GM20000 (cell line): ENCODE measurements around the gene IQGAP3.

Source experiments
- DNase-seq: peaks from one replicate; pipeline ENCODE4 v3.0.0; 2012; ENCODE audit warnings: low spot score
- TF ChIP-seq, protein P1 (sequence below): IDR thresholded peaks from 2 replicates; pipeline ENCODE4 v1.5.1; 2012; ENCODE audit warnings: mild to moderate bottlenecking, control low read depth; ENCODE audit errors: extremely low read depth, missing control alignments

Gene IQGAP3

DNA sequence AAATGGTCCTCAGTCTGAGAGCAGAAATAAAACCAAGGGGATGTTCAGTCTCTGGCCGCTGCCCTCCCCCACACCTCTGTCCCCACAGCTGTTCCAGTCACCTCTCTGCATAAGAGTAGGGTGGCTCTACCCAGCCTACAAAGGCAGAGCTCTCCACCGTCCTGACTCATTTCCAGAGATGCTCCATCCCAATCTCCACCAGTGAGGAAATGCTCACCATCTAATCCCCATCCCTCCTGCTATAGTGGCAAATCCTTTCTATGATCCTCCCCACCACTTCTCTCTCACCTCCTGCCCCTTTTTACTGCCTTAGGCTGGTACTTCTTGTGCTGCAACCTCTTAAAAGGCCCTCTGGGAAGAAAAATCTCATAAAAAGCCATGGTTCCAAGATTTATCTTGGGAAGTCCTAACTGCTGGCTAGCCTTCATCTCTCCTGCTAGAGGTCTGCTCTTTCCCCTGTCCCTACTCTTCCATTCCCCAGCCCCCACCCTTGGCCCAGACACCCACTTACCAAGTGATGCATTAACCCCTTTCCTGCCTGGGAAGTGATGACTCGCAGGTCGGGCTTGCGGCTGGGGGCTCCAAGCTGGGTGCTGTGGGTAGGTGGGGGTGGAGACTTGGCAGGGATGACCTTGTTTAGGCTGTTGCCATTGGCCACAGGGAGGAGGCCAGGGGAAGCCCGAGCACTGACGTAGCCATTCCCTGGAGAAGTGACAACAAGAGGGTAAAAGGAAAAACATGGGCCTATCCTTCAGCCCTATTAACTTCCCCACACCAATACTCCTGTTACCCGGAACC, 95.7 kb downstream of the IQGAP3 start:
- no peak for DNase-seq
- TF ChIP-seq, protein P1, sequence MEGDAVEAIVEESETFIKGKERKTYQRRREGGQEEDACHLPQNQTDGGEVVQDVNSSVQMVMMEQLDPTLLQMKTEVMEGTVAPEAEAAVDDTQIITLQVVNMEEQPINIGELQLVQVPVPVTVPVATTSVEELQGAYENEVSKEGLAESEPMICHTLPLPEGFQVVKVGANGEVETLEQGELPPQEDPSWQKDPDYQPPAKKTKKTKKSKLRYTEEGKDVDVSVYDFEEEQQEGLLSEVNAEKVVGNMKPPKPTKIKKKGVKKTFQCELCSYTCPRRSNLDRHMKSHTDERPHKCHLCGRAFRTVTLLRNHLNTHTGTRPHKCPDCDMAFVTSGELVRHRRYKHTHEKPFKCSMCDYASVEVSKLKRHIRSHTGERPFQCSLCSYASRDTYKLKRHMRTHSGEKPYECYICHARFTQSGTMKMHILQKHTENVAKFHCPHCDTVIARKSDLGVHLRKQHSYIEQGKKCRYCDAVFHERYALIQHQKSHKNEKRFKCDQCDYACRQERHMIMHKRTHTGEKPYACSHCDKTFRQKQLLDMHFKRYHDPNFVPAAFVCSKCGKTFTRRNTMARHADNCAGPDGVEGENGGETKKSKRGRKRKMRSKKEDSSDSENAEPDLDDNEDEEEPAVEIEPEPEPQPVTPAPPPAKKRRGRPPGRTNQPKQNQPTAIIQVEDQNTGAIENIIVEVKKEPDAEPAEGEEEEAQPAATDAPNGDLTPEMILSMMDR: no peak

DNA sequence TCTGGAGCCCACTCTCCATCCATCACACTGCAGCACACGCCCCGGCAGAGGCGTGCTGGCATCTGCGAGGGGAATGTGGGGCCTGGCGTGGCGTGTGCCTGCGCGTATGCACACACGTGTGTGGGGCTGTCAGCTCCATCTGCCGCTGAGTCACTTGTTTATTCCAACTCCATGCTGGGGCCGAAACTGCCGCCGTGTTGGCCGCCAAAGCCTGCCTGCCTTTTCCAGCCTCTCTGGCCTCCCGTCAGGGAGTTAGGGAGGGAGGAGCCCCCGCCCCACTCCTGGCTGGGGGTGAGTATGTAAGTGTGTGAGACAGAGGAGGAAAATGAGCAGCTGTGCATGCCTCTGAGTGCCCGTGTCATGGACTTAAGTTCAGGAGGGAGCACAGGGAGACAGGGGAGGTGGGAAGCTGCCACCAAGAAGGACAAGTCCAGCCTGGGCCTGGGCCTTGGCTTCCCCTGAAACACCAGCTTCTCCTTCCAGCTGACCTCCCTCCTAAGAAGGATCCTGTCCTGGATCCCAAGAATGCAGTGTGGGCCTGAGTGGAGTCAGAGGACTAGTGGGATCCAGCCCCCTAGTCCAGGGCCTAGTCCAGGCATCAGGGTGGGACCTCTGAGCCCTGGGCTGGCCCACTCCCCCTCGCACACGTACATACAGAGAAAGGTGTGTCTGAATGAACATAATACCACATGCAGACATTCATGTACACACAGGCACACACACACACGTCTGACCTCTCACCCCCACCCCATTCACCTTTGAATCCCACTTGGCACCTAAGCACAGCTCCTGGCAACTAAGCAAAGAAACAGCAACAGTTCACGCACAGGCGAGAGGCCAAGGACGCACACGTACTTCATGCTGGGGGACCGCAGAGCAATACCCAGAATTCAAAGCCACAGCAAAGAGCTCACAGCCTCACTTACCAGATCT, 96.5 kb downstream of the IQGAP3 start:
- DNase-seq: no peak
- TF ChIP-seq, protein P1: no peak
